HG02973 (cell line): ENCODE results near the gene CD3D.
"Not testable (repeated sequence)": the region's sequence is repeated elsewhere in the genome, so short reads cannot be mapped to it uniquely, and the experiment has no call there.

Experiments used
- ATAC-seq: cut with Tn5 transposase; IDR thresholded peaks from one replicate; pipeline ENCODE4 v1.9.1; 2021; ENCODE audit warnings: moderate library complexity; ENCODE audit not compliant: unreplicated experiment

Gene CD3D

DNA sequence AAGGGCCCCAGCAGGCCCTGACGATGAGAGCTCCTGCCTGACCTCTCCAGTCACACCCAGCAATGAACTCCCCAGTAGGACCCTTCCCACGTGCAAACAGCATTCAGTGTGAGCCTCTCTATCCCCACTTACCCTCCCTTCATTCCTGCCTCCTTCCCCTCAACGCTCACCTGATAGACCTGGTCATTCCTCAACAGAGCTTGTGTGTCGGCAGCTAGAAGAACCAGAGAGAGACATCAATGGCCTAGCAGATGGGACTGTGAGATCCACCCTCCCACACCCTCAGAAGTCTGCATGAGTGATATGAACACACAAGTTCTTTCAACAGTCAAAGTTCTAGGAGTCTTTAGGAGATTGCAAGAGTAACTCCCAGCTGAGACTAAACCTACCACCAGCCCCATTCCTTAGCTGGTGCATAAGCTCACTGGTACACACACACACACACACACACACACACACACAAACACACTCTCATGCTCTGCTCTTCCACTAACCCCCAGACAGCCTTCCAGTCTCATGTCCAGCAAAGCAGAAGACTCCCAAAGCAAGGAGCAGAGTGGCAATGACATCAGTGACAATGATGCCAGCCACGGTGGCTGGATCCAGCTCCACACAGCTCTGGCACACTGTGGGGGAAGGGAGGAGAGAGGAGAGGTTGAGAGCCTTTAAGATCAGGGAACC lies 3.1 kb downstream of the CD3D start:
- ATAC-seq: no peak

DNA sequence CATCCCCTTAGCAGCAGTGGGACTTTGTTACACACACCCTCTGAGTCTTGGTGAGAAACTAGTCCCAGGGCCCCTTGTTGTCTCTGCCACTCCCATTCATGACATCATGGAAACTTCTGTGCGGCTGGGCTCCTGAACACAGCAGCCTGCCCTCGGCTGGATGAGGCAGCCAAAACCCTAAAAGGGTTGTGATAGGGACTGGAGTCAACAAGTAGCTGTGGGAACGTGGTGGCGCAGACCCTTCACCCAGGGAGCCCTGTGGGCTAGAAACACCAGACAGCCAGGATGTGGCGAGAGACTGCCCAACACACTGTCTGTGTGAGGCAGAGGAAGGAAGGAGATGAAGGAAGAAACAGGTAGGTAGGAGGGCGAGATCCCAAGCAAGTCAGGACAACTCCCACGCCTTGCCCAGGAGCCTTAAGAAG lies 3.9 kb downstream of the CD3D start:
- no peak for ATAC-seq

GRCh38 chr11:118334745-118335144 lies 7.8 kb downstream of the CD3D start:
- no peak for ATAC-seq

DNA sequence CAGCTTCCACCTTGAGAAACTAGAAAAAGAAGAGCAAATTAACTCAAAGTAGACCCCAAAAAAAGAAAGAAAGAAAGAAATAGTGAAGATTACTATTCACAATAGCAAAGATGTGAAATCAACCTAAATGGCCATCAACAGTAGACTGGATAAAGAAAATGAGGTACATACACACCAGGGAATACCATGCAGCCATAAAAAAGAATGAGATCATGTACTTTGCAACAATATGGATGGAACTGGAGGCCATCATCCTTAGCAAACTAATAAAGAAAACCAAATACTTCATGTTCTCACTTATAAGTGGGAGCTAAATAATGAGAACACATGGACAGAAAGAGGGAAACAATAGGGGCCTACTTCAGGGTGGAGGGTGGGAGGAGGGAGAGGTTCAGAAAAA lies 13.8 kb downstream of the CD3D start:
- no peak for ATAC-seq

DNA sequence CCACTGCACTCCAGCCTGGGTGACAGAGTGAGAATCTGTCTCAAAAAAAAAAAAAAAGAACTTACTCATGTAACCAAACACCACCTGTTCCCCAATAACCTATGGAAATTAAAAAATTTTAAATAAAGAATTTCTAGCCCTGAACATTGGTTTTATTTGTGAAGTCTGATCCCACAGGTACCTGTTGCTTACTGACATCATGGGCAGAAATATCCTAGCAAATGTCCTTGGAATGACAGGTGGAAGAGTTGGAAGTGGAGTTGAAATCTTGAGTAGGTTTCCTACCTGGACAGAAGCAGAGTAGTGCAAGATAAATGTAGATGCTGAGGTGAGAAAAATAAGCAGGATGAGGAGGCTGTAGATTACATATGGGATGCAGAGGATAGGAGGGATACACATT lies 17.2 kb downstream of the CD3D start:
- no peak for ATAC-seq

DNA sequence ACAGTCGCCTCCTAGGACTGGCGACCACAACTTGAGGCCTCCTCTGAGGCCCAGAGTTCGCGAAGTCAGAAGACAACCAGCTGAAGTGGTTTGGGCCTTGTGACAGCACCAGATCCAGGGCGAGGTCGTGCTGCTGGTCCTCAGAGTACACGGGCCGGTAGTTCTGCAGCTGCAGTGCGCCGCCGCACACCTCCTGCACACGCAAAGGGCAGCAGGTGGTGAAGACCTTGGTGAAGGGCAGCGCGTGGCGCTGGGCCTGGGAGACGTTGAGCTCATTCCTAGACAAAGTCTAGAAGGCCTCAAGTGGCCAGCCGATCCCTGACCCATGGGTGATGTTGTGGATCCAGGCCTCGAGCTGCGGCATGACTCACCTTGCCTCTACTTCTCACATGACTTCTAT lies 19.8 kb downstream of the CD3D start:
- ATAC-seq: no peak

- no peak for ATAC-seq
Measured at GRCh38 chr11:118321386-118322082, 21.0 kb downstream of the CD3D start.

- no peak for ATAC-seq
Measured at GRCh38 chr11:118320515-118320914, 22.0 kb downstream of the CD3D start.

GRCh38 chr11:118319337-118319707 lies 23.2 kb downstream of the CD3D start:
- no peak for ATAC-seq

GRCh38 chr11:118318581-118319336 lies 23.7 kb downstream of the CD3D start:
- ATAC-seq: no peak

DNA sequence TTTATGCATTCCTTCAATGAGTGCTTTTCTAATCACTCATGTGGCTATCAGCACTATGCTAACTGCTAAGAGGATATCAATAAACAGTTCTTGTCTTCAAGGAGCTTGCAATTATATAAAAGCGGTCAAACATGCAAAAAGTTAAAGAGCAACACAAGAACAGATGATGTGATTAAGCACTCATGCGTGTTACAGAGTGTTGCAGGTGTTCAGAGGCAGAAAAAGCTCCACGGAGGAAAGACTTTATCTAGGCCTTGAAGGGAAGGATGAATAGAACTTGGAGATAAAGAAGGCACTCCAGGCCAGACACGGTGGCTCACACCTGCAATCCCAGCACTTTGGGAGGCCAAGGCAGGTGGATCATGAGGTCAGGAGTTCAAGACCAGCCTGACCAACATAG lies 24.4 kb downstream of the CD3D start:
- no peak for ATAC-seq

DNA sequence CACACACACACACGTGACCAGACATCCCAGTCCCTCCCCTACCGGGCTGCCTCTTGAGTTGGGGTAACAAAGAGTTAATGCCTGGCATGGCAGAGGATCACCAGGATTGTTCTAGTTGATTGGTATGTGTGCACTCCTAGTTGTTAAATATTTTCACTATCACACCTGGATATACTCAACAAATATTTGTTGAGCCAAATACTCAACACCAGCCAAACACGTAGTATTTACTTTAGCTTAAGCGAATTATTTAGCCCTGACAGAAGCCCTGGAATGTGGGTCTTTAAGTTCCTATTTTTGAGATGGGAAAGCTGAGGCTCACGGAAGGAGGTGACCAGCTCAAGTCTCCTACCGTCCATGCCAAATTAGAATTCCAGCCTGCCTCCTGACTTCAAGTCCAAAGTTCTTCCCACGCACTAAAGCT lies 27.5 kb downstream of the CD3D start:
- no peak for ATAC-seq

DNA sequence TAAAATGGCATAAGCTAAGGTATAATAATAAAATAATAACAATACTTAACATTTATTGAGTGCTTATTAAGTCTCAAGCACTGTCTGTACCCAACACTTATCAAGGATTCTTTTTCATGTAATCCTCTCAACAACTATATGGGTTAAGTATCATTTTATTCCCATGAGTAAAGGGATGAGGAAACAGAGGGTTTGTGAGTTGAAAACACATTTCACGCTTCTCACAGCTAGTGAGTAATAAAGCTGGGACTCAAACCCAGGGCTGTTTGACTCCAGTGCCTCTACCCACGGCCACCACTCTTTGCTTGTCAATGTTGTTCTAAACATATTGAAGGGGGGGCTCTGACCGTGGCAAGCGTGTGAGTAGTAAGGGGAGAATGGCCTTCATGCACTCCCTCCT lies 29.3 kb downstream of the CD3D start:
- ATAC-seq: no peak

GRCh38 chr11:118312328-118312727 lies 30.2 kb downstream of the CD3D start:
- no peak for ATAC-seq

GRCh38 chr11:118311518-118311917 lies 31.0 kb downstream of the CD3D start:
- no peak for ATAC-seq

DNA sequence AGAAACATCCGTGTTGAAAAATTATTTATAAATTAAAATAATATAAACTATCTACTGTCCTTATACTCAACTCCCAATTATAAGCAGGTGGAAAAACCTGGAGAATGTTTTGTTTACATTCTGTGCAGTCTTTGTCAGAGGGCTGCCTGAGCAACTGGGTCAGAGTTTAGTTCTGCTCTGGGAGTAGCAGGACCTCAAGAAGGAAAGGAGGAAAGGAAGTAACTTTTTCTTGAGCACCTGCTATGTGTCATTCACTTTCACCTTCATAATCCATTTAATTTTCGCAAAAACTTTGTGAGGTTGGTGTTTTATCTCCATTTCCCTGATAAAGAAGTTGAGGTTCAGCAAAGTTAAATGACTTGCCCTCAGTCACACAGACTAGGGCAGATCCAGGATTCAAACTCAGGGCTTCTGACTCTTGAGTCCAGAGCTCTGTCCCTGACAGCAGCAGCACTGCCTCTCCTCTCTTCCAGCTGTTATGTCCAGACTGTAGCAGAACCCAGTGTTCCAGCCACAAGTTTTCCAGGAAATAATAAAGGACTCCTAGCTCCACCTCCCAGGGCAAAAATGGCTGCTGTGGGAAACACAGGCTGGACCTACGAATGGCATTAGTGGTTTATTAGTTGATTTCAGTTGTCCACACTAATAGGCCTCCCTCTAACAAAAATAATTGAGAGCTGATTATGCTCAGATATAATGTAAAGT lies 31.6 kb downstream of the CD3D start:
- no peak for ATAC-seq

- ATAC-seq: no peak
Measured at GRCh38 chr11:118310271-118310670, 32.2 kb downstream of the CD3D start.

DNA sequence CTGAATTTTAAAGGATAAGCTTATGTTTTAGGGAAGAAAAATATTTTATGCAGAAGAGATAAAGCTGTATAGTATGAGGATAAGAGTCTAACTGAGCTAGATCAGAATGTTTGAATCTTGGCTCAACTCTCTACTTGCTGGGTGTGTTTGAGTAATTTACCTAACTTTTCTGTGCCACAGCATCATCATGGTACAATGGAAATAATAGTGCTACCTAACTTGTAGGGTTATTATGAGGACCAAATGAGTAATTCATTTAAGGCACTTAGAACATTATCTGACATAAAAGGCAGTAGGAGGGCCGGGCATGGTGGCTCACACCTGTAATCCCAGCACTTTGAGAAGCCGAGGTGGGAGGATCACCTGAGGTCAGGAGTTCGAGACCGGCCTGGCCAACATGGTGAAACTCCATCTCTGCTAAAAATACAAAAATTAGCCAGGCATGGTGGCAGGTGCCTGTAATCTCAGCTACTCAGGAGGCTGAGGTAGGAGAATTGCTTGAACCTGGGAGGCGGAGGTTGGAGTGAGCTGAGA lies 33.4 kb downstream of the CD3D start:
- ATAC-seq: not testable (repeated sequence)

DNA sequence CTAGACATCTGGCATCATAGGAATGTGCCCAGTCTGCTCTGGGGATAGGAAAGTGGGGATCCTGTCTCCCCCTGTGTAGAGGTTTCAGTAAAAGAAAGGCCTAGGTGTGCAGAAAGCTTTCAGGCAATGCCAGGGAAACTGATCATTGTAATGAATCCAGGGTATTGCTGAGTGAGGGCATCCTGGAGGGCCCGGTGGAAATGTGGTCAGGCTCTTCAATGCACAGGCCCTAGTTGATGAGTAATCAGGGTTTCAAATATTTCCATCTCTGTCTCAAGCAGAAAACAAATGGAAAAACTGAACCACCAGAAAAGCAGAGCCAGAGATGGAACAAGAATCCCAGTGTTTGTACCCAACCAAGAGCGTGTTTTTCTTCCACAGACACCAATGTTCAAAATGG lies 35.9 kb downstream of the CD3D start:
- ATAC-seq: no peak

DNA sequence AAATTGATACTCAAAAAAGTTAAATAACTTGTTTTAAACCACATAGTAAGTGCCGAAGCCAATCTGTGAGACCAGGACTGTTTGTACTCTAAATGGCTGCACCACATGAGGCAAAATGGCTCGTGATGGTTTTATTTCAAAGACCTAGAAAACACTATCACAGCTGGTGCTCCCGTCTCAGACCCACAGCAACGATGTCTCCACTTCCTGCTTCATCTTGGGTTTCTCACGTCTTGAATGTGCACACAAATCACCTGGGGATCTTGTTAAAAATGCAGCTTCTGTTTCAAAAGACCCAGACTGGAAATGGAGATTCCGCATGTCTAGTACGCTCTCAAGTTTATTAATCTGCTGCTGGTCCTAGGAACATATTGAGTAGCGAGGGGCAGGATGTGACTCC lies 36.8 kb downstream of the CD3D start:
- no peak for ATAC-seq

DNA sequence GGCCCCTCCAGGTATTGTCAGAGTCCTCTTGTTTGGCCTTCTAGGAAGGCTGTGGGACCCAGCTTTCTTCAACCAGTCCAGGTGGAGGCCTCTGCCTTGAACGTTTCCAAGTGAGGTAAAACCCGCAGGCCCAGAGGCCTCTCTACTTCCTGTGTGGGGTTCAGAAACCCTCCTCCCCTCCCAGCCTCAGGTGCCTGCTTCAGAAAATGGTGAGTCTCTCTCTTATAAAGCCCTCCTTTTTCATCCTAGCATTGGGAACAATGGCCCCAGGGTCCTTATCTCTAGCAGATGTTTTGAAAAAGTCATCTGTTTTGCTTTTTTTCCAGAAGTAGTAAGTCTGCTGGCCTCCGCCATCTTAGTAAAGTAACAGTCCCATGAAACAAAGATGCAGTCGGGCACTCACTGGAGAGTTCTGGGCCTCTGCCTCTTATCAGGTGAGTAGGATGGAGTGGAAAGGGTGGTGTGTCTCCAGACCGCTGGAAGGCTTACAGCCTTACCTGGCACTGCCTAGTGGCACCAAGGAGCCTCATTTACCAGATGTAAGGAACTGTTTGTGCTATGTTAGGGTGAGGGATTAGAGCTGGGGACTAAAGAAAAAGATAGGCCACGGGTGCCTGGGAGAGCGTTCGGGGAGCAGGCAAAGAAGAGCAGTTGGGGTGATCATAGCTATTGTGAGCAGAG lies 37.8 kb downstream of the CD3D start, which contains the start of gene CD3E:
TSS of gene CD3E (plus strand) at position 163 of the 681 bp plus-strand sequence. CDS start at position 386, 223 bp downstream.
- ATAC-seq: no peak
